ENCODE results near the gene HCN2. TPM values are rescaled to one million over a fixed set of nuclear protein-coding genes. Genes with fewer than 3 reads are reported as not detected.

The HCN2 gene
- total RNA-seq, 1 donor from 2014 or later, result 0.52 TPM

GRCh38 chr19:644363-644762, 54.7 kb downstream of the HCN2 start:
- ATAC-seq, result no peak
- Histone ChIP-seq H3K9me3 (no peaks in the 10 kb centered on the region), H3K4me3 (no peak overlapping the region), H3K27ac (no peak overlapping the region), H3K36me3 (peaks cover 38% of the 10 kb centered on the region), H3K27me3 (no peaks in the 10 kb centered on the region), H3K4me1 (peaks cover under 1% of the 10 kb centered on the region)
- DNase-seq, result no peak
- no peak for TF ChIP-seq CTCF (IDR thresholded peaks at IDR 0.05)
- intact Hi-C loops (cut with DNase I), result no loop called here

GRCh38 chr19:644789-645188, 55.1 kb downstream of the HCN2 start:
- Histone ChIP-seq H3K27ac (no peak overlapping the region), H3K4me3 (no peak overlapping the region), H3K36me3 (peaks cover 41% of the 10 kb centered on the region), H3K27me3 (no peaks in the 10 kb centered on the region), H3K4me1 (no peaks in the 10 kb centered on the region), H3K9me3 (no peaks in the 10 kb centered on the region)
- ATAC-seq (no peak), DNase-seq (no peak)
- intact Hi-C loops (cut with DNase I), result no loop called here
- no peak for TF ChIP-seq CTCF (IDR thresholded peaks at IDR 0.05)

- H3K36me3 ChIP-seq, result peaks cover 53% of the 10 kb centered on the region
- intact Hi-C loops (cut with DNase I), result no loop called here
- no peak for TF ChIP-seq CTCF (IDR thresholded peaks at IDR 0.05)
- no peak for DNase-seq
- no peak for ATAC-seq
- H3K9me3 ChIP-seq, result no peaks in the 10 kb centered on the region
- H3K27me3 ChIP-seq, result no peaks in the 10 kb centered on the region
- no peak overlapping the region for H3K4me3 ChIP-seq
- H3K27ac ChIP-seq, result no peak overlapping the region
- no peaks in the 10 kb centered on the region for H3K4me1 ChIP-seq
Measured at GRCh38 chr19:645912-646778, 56.5 kb downstream of the HCN2 start.

- DNase-seq, result no peak
- TF ChIP-seq CTCF (IDR thresholded peaks at IDR 0.05), result no peak
- intact Hi-C loops (cut with DNase I), result no loop called here
Measured at GRCh38 chr19:646779-647565, 57.3 kb downstream of the HCN2 start.

GRCh38 chr19:647566-648284, 58.0 kb downstream of the HCN2 start:
- intact Hi-C loops (cut with DNase I), result no loop called here
- peaks cover 68% of the 10 kb centered on the region for H3K36me3 ChIP-seq

More at GRCh38 chr19:646779-647565, 57.3 kb downstream of the HCN2 start:
- Histone ChIP-seq H3K9me3 (no peaks in the 10 kb centered on the region), H3K4me1 (no peaks in the 10 kb centered on the region), H3K27me3 (no peaks in the 10 kb centered on the region), H3K4me3 (no peak overlapping the region), H3K36me3 (peaks cover 61% of the 10 kb centered on the region), H3K27ac (no peak overlapping the region)
- no peak for ATAC-seq

More at GRCh38 chr19:647566-648284, 58.0 kb downstream of the HCN2 start:
- no peak for ATAC-seq
- Histone ChIP-seq H3K4me3 (no peak overlapping the region), H3K4me1 (no peaks in the 10 kb centered on the region), H3K27ac (no peak overlapping the region), H3K9me3 (no peaks in the 10 kb centered on the region), H3K27me3 (no peaks in the 10 kb centered on the region)
- TF ChIP-seq CTCF (IDR thresholded peaks at IDR 0.05), result no peak
- DNase-seq, result no peak

Data from upper lobe of right lung (tissue), 1 donor.